CD14-positive monocyte (primary cell): ENCODE results near the gene RANGRF. TPM values are rescaled to one million over a fixed set of nuclear protein-coding genes. Genes with fewer than 3 reads are reported as not detected.

ENCODE experiments used
- DNase-seq, 3 donors: peaks; one replicate each; pipeline ENCODE4 v3.0.0-alpha.2; 2011 to 2022
- H2AFZ ChIP-seq: 2 replicates; pipeline ENCODE4 v1.6.0; 2012; ENCODE audit warnings: mild to moderate bottlenecking, low read depth, low read length, inconsistent platforms; ENCODE audit not compliant: insufficient read depth, poor library complexity, severe bottlenecking
- H3K27ac ChIP-seq, 2 donors: 1 replicate in 1 of 2; 2 replicates in 1 of 2; pipeline ENCODE4 v1.5.1; 2012 to 2013; ENCODE audit warnings: low read length in 2 of 2, control low read depth in 1 of 2, inconsistent platforms in 1 of 2, low read depth in 1 of 2, mild to moderate bottlenecking in 1 of 2
- H3K27me3 ChIP-seq, 2 donors: one replicate each; pipeline versions ENCODE4 v1.6.0 to v1.6.1; 2011 to 2013; ENCODE audit warnings: low read length in 2 of 2; ENCODE audit not compliant: control insufficient read depth in 2 of 2, insufficient read depth in 2 of 2
- H3K36me3 ChIP-seq, 2 donors: replicated peaks in 1 of 2; 1 replicate in 1 of 2; 2 replicates in 1 of 2; pipeline versions ENCODE4 v1.5.1 to v1.6.1; 2012 to 2013; ENCODE audit warnings: low read length in 2 of 2, control low read depth in 1 of 2, inconsistent platforms in 1 of 2, mild to moderate bottlenecking in 1 of 2; ENCODE audit not compliant: insufficient read depth in 2 of 2, control insufficient read depth in 1 of 2
- H3K4me1 ChIP-seq, 2 donors: 1 replicate in 1 of 2; 2 replicates in 1 of 2; pipeline versions ENCODE4 v1.5.1 to v1.6.1; 2012 to 2013; ENCODE audit warnings: low read length in 2 of 2, control low read depth in 1 of 2, inconsistent platforms in 1 of 2, mild to moderate bottlenecking in 1 of 2, moderate library complexity in 1 of 2; ENCODE audit not compliant: insufficient read depth in 2 of 2, control insufficient read depth in 1 of 2
- H3K4me2 ChIP-seq: replicated peaks from 2 replicates; pipeline ENCODE3; 2012; ENCODE audit warnings: low read length, moderate library complexity, mild to moderate bottlenecking; ENCODE audit not compliant: poor library complexity, severe bottlenecking; ENCODE audit errors: extremely low read depth
- H3K4me3 ChIP-seq, 3 experiments: fragments of 200-600 bp in 1 of 3; sonication (generic) in 1 of 3; replicated peaks in 1 of 3; 1 replicate in 2 of 3; 2 replicates in 1 of 3; pipeline ENCODE4 v1.5.1; 2011 to 2013; ENCODE audit warnings: low read length in 3 of 3, mild to moderate bottlenecking in 3 of 3, control low read depth in 2 of 3, low read depth in 2 of 3, inconsistent platforms in 1 of 3, moderate library complexity in 1 of 3
- H3K79me2 ChIP-seq: 2 replicates; pipeline ENCODE4 v1.6.0; 2012; ENCODE audit warnings: mild to moderate bottlenecking, control low read depth, inconsistent platforms, low read length, moderate library complexity; ENCODE audit not compliant: insufficient read depth
- H3K9ac ChIP-seq: 2 replicates; pipeline ENCODE4 v1.6.0; 2017; ENCODE audit warnings: low read length, mild to moderate bottlenecking; ENCODE audit not compliant: insufficient read depth, poor library complexity, severe bottlenecking
- H3K9me3 ChIP-seq, 2 donors: replicated peaks in 1 of 2; 1 replicate in 1 of 2; 2 replicates in 1 of 2; pipeline versions ENCODE4 v1.5.1 to v1.6.1; 2012 to 2013; ENCODE audit warnings: low read length in 2 of 2, control low read depth in 1 of 2; ENCODE audit not compliant: control insufficient read depth in 1 of 2, insufficient read depth in 1 of 2
- H4K20me1 ChIP-seq: 2 replicates; pipeline ENCODE4 v1.6.0; 2012; ENCODE audit warnings: mild to moderate bottlenecking, low read length, control low read depth, moderate library complexity; ENCODE audit not compliant: insufficient read depth
- H3K27ac Mint-ChIP-seq, 7 donors: one replicate each; pipeline ENCODE4 v1.8.0; 2020; ENCODE audit warnings: mild to moderate bottlenecking in 7 of 7, mixed read lengths in 7 of 7, moderate library complexity in 6 of 7, inconsistent platforms in 2 of 7
- H3K27me3 Mint-ChIP-seq, 3 donors: one replicate each; pipeline ENCODE4 v1.8.0; 2021 to 2022; ENCODE audit warnings: low read depth in 3 of 3, mild to moderate bottlenecking in 3 of 3, mixed read lengths in 3 of 3, moderate library complexity in 3 of 3, inconsistent platforms in 1 of 3
- H3K36me3 Mint-ChIP-seq, 2 donors: one replicate each; pipeline ENCODE4 v1.8.0; 2020; ENCODE audit warnings: mixed read lengths in 2 of 2, inconsistent platforms in 1 of 2, mild to moderate bottlenecking in 1 of 2
- H3K4me1 Mint-ChIP-seq: one replicate; pipeline ENCODE4 v1.8.0; 2020; ENCODE audit warnings: mild to moderate bottlenecking, mixed read lengths
- H3K4me3 Mint-ChIP-seq, 2 donors: one replicate each; pipeline ENCODE4 v1.8.0; 2020; ENCODE audit warnings: mild to moderate bottlenecking in 2 of 2, mixed read lengths in 2 of 2, moderate library complexity in 1 of 2
- H3K9me3 Mint-ChIP-seq, 7 donors: one replicate each; pipeline ENCODE4 v1.8.0; 2020 to 2022; ENCODE audit warnings: mixed read lengths in 7 of 7, mild to moderate bottlenecking in 6 of 7, moderate library complexity in 6 of 7, inconsistent platforms in 2 of 7
- CTCF ChIP-seq: fragments of 200-600 bp; IDR thresholded peaks from one replicate; pipeline ENCODE4 v1.8.0; 2022; ENCODE audit warnings: antibody characterized with exemption, mild to moderate bottlenecking
- WGBS: methylation state at CpG from one replicate; pipeline ENCODE4 v1.1.5; 2013; ENCODE audit warnings: missing lambda C conversion rate; ENCODE audit not compliant: insufficient coverage; 5-methylcytosine and 5-hydroxymethylcytosine counted together
- intact Hi-C, 2 donors: fragments of 100-400 bp; cut with micrococcal nuclease; formaldehyde crosslinking; loops; one replicate each; pipeline versions ENCODE4 v1.15.0 to v1.15.1; 2023
- polyA plus RNA-seq, 3 donors: library from polyadenylated mRNA; depleted of rRNA in 1 of 3; unstranded in 2 of 3; stranded (reverse) in 1 of 3; fragments of 300-500 nt in 2 of 3; fragments of >200 nt in 1 of 3; fragmentation: Illumina TruSeq in 2 of 3; gene quantifications; 1 replicate in 2 of 3; 2 replicates in 1 of 3; pipeline ENCODE4 v1.2.3, GENCODE V29; 2012 to 2021

The RANGRF gene
- polyA plus RNA-seq, 3 donors, result 27.3 to 34.3 (median 31.7) TPM

GRCh38 chr17:8244768-8245167, 43.7 kb upstream of the RANGRF start:
- Mint-ChIP-seq H3K4me3 (no peak overlapping the region), H3K36me3 (peaks cover 20 to 45% of the 10 kb centered on the region in 2 donors), H3K27me3 (peaks cover 0 to 1% (median 0%) of the 10 kb centered on the region in 3 donors), H3K9me3 (peaks cover 0 to 4% (median 0%) of the 10 kb centered on the region in 7 donors), H3K27ac (peak overlapping the region in 1 of 7 donors; percentile 75), H3K4me1 (peaks cover 29% of the 10 kb centered on the region)
- Histone ChIP-seq H3K4me2 (no peak overlapping the region), H3K27me3 (no peaks in the 10 kb centered on the region), H3K4me3 (no peak overlapping the region), H3K4me1 (peaks cover 15 to 19% of the 10 kb centered on the region in 2 donors), H3K9ac (no peak overlapping the region), H4K20me1 (no peaks in the 10 kb centered on the region), H3K79me2 (peaks cover 35% of the 10 kb centered on the region), H3K36me3 (peaks cover 2 to 18% of the 10 kb centered on the region in 2 donors), H3K27ac (no peak overlapping the region), H2AFZ (no peak overlapping the region), H3K9me3 (no peaks in the 10 kb centered on the region)
- intact Hi-C loops, result loop anchor here (5.0 to 10.0 kb wide), 2 partner anchors 32 to 60 kb away; partner anchors contain the start of gene AURKB (in 2 of the 2)
- WGBS, result 100% methylated on average over 5 of the region's 8 CpGs
- TF ChIP-seq CTCF, result no peak
- DNase-seq, result no peak

DNA sequence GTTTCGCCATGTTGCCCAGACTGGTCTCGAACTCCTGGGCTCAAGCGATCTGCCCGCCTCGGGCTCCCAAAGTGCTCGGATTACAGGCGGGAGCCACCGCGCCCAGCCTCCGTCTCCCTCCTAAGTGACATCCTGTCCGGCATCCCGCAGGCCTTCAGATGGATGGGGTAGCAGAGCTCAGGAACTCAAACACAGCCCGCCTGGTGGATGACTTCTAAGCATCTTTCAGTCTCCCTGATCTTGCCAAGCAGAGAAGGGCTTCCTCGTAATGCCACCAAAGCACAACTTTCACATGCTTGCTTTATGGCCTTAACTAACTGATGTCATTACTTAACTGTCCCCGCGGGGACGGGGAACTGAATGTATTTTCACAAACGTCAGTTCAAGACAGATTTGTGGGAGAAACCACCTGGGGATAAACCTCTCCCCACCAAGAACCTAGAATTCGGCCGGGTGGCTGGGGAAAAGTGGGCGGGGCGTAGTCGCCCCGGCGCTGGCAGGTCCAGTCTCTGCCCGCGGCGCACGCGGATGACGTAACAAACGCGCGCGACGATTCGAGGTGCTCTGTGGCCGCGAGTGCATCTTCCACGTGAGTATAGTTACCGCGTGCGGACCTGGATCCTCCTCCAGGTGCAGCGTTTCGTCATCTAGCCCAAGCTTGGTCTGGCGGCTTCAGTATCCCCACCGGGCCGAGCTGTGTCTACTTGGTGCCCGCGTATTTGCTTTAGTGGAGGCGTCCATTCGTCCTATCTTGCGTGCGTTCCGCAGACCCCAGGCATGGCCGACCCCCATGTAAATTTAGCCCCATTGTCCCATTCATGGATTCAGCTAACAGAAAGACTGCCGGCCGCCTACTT, 39.5 kb upstream of the RANGRF start, which contains the start of gene PFAS:
Gene PFAS, plus strand, starts transcription at position 539 of the 857 bp plus-strand sequence. CDS start 4,649 bp downstream, outside the sequence.
- H3K9me3 Mint-ChIP-seq, result peaks cover 0 to 4% (median 0%) of the 10 kb centered on the region in 7 donors
- H3K27me3 Mint-ChIP-seq, result no peaks in the 10 kb centered on the region
- peak within 1 kb of the TSS; percentile 94 to 95 for H3K27ac ChIP-seq
- peak; percentile 93 to 95 (median 95) for DNase-seq
- no peaks in the 10 kb centered on the region for H3K36me3 ChIP-seq
- intact Hi-C loops, result loop anchor here (1.0 to 10.0 kb wide), 5 partner anchors 23 to 64 kb away; partner anchors contain the start of genes AURKB (in 2 of the 2) and RANGRF (in 1 of the 2)
- TF ChIP-seq CTCF, result no peak
- H2AFZ ChIP-seq, result peak within 1 kb of the TSS; percentile 94
- peak within 1 kb of the TSS; percentile 97 to 100 (median 99) for H3K27ac Mint-ChIP-seq
- H3K4me1 ChIP-seq, result peaks cover 16 to 23% of the 10 kb centered on the region in 2 donors
- WGBS, result under 1% methylated on average over 50 of the region's 58 CpGs
- peak within 1 kb of the TSS; percentile 88 for H3K9ac ChIP-seq
- H3K27me3 ChIP-seq, result no peaks in the 10 kb centered on the region
- H3K79me2 ChIP-seq, result peaks cover 49% of the 10 kb centered on the region
- H3K9me3 ChIP-seq, result no peaks in the 10 kb centered on the region
- H3K36me3 Mint-ChIP-seq, result peaks cover 4 to 18% of the 10 kb centered on the region in 2 donors
- peak within 1 kb of the TSS; percentile 95 to 98 for H3K4me3 Mint-ChIP-seq
- peak within 1 kb of the TSS; percentile 83 for H3K4me2 ChIP-seq
- H3K4me3 ChIP-seq, result peak within 1 kb of the TSS; percentile 61 to 88 (median 61)
- H3K4me1 Mint-ChIP-seq, result peaks cover 32% of the 10 kb centered on the region
- no peaks in the 10 kb centered on the region for H4K20me1 ChIP-seq
